HG02981 (cell line): Measurements from ENCODE around the gene UBL4A.

Experiments
- ATAC-seq: cut with Tn5 transposase; IDR thresholded peaks from one replicate; pipeline ENCODE4 v1.9.1; 2021; ENCODE audit warnings: mild to moderate bottlenecking, moderate library complexity; ENCODE audit not compliant: unreplicated experiment

Gene UBL4A

GRCh38 chrX:154484255-154485149, 1.9 kb downstream of the UBL4A start:
- no peak for ATAC-seq

- no peak for ATAC-seq
These were observed 3.1 kb downstream of the UBL4A start for GRCh38 chrX:154483325-154483724.

GRCh38 chrX:154482786-154483185, 3.6 kb downstream of the UBL4A start:
- no peak for ATAC-seq

DNA sequence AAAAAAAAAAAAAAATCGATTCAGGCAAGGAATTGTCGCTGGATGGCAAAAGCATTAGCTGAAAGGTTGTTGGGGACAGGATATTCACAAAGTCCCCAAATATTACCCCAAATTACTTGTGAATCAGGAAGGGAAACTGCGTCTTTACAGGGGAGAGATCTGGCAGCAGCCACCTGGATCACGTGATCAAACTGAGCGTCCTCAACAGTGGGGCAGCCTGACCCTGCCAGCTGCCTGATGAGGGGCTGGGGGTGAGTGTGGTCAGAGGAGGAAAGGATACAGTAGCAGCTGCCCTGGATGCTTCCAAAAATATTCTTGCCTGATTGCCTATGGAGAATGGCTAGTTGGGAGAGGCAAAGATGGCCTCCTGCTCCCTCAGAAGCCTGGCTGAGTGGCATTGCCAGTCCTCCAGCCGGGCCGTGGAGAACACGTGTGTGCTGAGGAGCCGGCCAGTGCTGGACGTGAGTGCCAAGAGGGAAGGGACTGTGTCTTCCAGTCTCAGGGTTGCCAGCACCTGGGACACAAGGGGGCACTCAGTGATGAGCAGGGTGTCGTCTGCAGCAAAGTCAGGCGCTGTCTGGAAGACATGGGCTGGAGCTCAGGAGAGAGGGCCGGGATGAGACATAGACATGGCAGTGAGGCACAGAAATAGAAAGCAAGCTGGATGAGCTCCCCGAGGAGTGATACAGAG, 4.4 kb downstream of the UBL4A start:
- no peak for ATAC-seq

DNA sequence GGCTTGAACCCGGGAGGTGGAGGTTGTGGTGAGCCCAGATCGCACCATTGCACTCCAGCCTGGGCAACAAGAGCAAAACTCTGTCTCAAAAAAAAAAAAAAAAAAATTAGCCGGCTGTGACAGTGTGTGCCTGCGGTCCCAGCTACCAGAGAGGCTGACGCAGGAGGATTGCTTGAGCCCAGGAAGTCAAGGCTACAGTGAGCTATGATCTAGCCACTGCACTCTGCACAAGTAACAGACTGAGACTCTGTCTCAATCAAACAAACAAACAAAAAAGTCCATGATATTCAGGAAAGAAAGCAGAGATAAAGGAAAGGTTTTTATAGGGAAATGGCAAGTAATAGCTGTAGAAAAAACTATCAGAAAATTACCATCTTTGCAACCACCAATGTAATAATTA, 5.2 kb downstream of the UBL4A start:
- no peak for ATAC-seq

- ATAC-seq: peak; percentile 88
These were observed 7.4 kb downstream of the UBL4A start, which contains the start of gene LAGE3 for GRCh38 chrX:154478728-154479622. LAGE3 (minus strand) TSS chrX:154479281; CDS start chrX:154478915, 366 bp downstream.

GRCh38 chrX:154477891-154478477, 8.4 kb downstream of the UBL4A start:
- ATAC-seq: no peak

DNA sequence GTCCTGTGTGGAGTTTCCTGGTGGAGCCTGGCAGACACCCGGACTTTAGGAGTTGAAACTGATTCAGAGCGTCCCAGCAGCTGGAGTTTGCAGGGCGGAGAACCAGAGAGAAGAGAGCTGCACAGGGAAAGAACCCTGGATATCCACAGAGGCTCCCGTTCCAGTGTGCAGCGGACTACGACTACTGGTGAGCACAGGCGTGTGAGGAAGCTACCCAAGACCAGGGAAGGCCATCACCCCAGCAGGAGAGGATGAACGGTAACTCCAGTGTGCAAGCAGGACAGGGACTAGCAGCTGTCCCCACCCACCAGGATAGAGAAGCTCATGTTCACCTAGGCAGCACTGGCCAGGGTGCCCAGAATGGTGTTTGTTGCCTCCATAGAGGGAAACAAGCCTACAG, 9.6 kb downstream of the UBL4A start:
- ATAC-seq: no peak

DNA sequence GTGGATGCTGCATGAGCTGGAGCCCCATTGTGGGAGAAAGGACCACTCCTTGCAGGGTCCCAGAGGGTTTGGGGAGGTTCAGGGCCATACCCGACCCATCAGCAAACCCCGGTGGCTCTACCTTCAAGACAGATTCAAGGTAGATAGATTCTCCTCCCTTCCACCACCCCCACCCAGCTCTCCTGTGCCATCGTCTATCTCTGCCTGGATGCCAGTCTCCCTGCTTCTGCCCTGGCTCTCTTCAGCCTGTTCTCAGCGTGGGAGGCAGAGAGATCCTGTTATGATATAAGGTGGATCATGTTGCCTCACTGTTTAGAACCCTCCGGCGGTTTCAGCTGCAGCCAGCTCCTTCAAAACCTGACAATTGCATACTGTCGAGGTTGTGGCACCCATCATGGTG, 12.7 kb downstream of the UBL4A start:
- no peak for ATAC-seq

DNA sequence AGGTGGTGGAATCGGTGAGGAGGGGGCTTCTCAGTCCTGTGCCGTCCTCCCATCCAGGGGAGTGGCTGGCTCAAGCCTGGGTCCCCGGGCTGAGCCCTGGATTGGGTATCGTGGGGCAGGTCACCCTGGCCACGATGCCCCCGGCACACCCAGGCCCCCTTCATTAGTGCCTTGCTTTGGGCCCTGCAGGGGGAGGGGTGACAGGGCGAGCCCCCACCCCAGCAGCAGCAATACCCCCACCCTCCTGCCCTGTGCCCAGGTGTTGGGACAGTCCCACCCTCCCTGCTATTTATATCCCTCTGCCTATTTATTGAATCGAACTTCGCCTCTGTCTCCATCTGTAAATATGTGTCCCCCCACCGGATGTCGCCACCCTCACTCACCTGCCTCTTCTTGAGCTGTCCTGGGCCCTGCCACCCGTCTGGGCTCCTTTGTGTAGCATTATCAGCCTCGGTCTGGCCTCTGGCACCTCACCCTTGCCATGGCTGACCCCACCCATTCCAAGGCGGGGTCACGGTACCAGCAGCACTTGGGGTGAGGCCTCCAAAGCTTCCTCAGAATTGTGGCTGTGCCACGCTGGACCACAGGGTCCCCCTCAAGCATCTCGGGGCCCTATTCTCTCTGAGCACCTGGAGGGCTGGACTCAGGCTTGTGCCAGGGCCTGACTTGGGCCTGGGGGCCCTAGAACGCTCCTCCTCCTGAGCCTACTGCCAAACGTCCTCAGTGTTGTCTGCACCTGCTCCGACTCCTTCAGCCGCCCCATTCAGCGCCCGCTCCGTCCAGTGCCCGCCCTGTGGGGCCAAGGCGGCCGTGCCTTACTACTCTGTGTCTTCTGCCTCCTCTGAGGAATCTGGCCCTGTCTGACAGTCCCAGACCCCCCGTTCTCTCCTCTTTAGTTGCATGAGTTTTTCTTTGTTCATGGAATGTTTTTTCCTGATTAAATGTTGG, 13.5 kb downstream of the UBL4A start:
- ATAC-seq: no peak

DNA sequence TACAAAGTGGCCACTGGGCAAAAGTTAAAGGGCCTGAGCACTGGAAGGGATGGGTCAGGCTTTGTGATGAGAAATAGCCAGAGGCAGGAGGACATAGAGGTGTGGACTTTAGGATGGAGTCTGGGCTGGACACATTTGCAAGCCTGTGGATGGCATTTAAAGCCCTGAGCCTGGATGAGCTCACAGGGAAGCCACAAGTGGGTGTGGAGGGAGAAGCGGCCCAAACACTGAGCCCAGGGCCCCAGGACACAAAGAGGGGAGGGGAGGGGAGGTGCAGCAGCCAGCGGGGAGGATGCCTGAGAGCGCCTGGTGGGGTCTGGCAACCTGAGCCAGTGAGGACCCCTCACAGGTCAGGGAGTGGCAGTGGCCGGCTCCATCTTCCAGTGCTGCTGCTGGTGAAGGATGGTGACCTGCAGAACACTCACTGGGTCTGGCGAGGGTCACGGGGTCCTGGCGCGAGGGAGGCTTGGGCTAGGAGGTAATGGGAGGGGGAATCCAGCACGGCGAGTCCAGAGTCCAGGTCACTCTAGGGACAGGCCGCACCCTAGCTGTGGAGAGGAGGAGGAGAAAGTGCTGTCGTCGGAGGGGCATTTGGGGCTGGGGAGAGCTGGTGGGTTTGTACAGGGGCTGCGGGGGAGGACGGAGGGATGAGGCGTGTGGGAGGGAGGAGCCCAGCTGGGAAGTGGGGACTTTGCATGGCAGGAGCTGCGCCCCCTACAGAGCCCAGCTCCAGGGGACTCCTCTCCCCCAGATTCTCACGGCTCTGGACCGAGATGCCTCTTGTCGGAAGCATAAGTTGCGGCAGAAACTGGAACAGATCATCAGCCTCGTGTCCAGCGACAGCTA, 14.4 kb downstream of the UBL4A start:
- ATAC-seq: no peak

GRCh38 chrX:154470914-154471568, 15.4 kb downstream of the UBL4A start:
- ATAC-seq: no peak

- ATAC-seq: no peak
These were observed 16.0 kb downstream of the UBL4A start for GRCh38 chrX:154470434-154470833.

DNA sequence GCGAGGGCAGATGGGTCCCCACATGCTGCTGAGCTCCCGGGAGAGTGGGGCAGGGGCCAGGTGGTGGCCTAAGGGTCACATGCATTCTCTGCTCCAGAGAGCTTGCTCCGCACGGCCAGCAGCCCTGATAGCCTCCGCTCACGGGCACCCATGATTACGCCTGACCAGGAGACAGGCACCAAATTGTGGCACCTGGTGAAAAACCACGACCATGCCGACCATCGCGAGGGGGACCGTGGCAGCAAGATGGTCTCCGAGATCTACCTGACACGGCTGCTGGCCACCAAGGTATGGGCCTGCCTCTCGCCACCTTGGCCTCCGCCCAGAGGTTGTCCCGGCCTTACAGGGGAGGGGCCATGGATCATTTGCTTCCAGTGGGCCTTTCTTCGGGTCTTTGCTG, 16.5 kb downstream of the UBL4A start:
- no peak for ATAC-seq

GRCh38 chrX:154469114-154469513, 17.3 kb downstream of the UBL4A start:
- no peak for ATAC-seq

DNA sequence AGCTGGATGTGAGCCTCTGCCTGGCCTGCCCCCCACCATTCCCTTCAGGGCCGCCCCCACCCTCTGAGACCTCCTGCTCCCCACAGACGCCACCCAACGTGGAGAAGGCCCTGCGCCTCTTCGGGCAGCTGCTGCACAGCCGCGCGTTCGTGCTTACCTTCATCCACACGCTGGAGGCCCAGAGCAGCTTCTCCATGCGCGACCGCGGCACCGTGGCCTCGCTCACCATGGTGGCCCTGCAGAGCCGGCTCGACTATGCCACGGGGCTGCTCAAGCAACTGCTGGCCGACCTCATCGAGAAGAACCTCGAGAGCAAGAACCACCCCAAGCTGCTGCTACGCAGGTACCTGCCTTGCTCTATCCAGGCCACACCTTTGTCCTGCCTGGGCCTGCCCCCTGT, 18.2 kb downstream of the UBL4A start:
- no peak for ATAC-seq

DNA sequence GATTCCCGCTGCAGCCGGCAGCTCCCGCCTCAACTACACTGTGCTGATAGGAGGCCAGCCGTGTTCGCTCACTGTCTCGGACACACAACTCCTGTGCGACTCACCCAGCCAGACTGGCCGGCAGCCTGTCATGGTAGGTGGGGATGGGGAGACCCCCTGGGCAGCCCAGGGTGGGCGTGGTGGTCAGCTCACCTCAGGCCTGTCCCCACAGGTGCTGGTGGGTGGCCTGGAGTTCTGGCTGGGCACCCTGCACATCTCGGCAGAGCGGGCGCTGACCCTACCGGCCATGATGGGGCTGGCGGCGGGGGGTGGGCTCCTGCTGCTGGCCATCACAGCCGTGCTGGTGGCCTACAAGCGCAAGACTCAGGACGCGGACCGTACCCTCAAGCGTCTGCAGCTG, 18.9 kb downstream of the UBL4A start:
- no peak for ATAC-seq

DNA sequence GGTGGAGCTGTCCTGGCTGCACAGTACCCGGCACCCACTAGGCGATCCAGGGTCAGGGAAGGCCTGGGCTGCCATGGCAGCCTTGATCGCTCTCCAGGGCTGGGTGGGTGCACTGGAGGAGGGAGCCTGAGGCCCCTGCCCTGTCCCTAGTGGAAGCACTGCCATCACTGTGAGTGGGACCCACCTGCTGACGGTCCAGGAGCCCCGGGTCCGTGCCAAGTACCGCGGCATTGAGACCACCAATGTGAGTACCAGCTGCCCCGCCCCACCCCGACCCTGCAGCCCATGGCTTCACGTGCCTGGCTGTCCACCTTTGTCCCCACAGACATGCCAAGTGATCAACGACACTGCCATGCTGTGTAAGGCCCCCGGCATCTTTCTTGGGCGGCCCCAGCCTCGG, 19.5 kb downstream of the UBL4A start:
- ATAC-seq: no peak
